Activated T-cell treated with anti-CD3 and anti-CD28 coated beads, Interleukin-2, amount 50 U/mL, for 24 hours (primary cell): Measurements from ENCODE around the gene RAD51B.
"Not testable (repeated sequence)": the region's sequence is repeated elsewhere in the genome, so short reads cannot be mapped to it uniquely, and the experiment has no call there.

Source experiments
- DNase-seq: peaks from one replicate; pipeline ENCODE4 v3.0.0-alpha.2; 2020
- H3K27ac Mint-ChIP-seq: 2 replicates; pipeline ENCODE4 v1.8.0; 2020; ENCODE audit warnings: mild to moderate bottlenecking, mixed read lengths
- H3K27me3 Mint-ChIP-seq: 2 replicates; pipeline ENCODE4 v1.8.0; 2020; ENCODE audit warnings: mixed read lengths
- H3K36me3 Mint-ChIP-seq: 2 replicates; pipeline ENCODE4 v1.8.0; 2020; ENCODE audit warnings: low read depth, mixed read lengths
- H3K4me1 Mint-ChIP-seq: 2 replicates; pipeline ENCODE4 v1.8.0; 2020; ENCODE audit warnings: low read depth, mixed read lengths
- H3K4me3 Mint-ChIP-seq: 2 replicates; pipeline ENCODE4 v1.8.0; 2020; ENCODE audit warnings: mild to moderate bottlenecking, moderate library complexity, mixed read lengths
- H3K9me3 Mint-ChIP-seq: 2 replicates; pipeline ENCODE4 v1.8.0; 2020; ENCODE audit warnings: mixed read lengths

The RAD51B gene

GRCh38 chr14:68041876-68042354, 222.3 kb downstream of the RAD51B start:
- no peaks in the 10 kb centered on the region for H3K9me3 Mint-ChIP-seq
- no peak overlapping the region for H3K27ac Mint-ChIP-seq
- no peaks in the 10 kb centered on the region for H3K27me3 Mint-ChIP-seq
- H3K4me1 Mint-ChIP-seq, result peaks cover 4% of the 10 kb centered on the region
- H3K4me3 Mint-ChIP-seq, result no peak overlapping the region
- DNase-seq, result no peak
- H3K36me3 Mint-ChIP-seq, result no peaks in the 10 kb centered on the region

GRCh38 chr14:68042586-68043210, 223.1 kb downstream of the RAD51B start:
- Mint-ChIP-seq H3K27me3 (no peaks in the 10 kb centered on the region), H3K36me3 (no peaks in the 10 kb centered on the region), H3K4me3 (no peak overlapping the region), H3K4me1 (peaks cover 4% of the 10 kb centered on the region), H3K9me3 (no peaks in the 10 kb centered on the region), H3K27ac (no peak overlapping the region)
- no peak for DNase-seq

- no peak for DNase-seq
- peaks cover 4% of the 10 kb centered on the region for H3K4me1 Mint-ChIP-seq
- no peak overlapping the region for H3K27ac Mint-ChIP-seq
- no peak overlapping the region for H3K4me3 Mint-ChIP-seq
- H3K27me3 Mint-ChIP-seq, result no peaks in the 10 kb centered on the region
- no peaks in the 10 kb centered on the region for H3K9me3 Mint-ChIP-seq
- H3K36me3 Mint-ChIP-seq, result peaks cover 2% of the 10 kb centered on the region
Observed at GRCh38 chr14:68043752-68044151, 224.2 kb downstream of the RAD51B start.

- no peak overlapping the region for H3K4me3 Mint-ChIP-seq
- H3K9me3 Mint-ChIP-seq, result no peaks in the 10 kb centered on the region
- peaks cover 5% of the 10 kb centered on the region for H3K36me3 Mint-ChIP-seq
- no peaks in the 10 kb centered on the region for H3K4me1 Mint-ChIP-seq
- DNase-seq, result no peak
- H3K27ac Mint-ChIP-seq, result no peak overlapping the region
- H3K27me3 Mint-ChIP-seq, result no peaks in the 10 kb centered on the region
Observed at GRCh38 chr14:68047906-68048305, 228.3 kb downstream of the RAD51B start.

GRCh38 chr14:68048815-68049214, 229.2 kb downstream of the RAD51B start:
- not testable (repeated sequence) for H3K36me3 Mint-ChIP-seq, H3K27ac Mint-ChIP-seq, H3K4me1 Mint-ChIP-seq, DNase-seq, H3K27me3 Mint-ChIP-seq, H3K4me3 Mint-ChIP-seq, H3K9me3 Mint-ChIP-seq

GRCh38 chr14:68050177-68050576, 230.6 kb downstream of the RAD51B start:
- H3K36me3 Mint-ChIP-seq, result peaks cover 5% of the 10 kb centered on the region
- DNase-seq, result no peak
- H3K4me1 Mint-ChIP-seq, result no peaks in the 10 kb centered on the region
- H3K27me3 Mint-ChIP-seq, result no peaks in the 10 kb centered on the region
- no peak overlapping the region for H3K27ac Mint-ChIP-seq
- no peak overlapping the region for H3K4me3 Mint-ChIP-seq
- H3K9me3 Mint-ChIP-seq, result no peaks in the 10 kb centered on the region

- no peaks in the 10 kb centered on the region for H3K27me3 Mint-ChIP-seq
- no peak overlapping the region for H3K4me3 Mint-ChIP-seq
- no peak overlapping the region for H3K27ac Mint-ChIP-seq
- peaks cover 5% of the 10 kb centered on the region for H3K36me3 Mint-ChIP-seq
- H3K4me1 Mint-ChIP-seq, result no peaks in the 10 kb centered on the region
- DNase-seq, result no peak
- H3K9me3 Mint-ChIP-seq, result no peaks in the 10 kb centered on the region
Observed at GRCh38 chr14:68051146-68051545, 231.6 kb downstream of the RAD51B start.

- DNase-seq, result no peak
- no peaks in the 10 kb centered on the region for H3K27me3 Mint-ChIP-seq
- peaks cover 19% of the 10 kb centered on the region for H3K36me3 Mint-ChIP-seq
- peaks cover 14% of the 10 kb centered on the region for H3K9me3 Mint-ChIP-seq
- H3K4me3 Mint-ChIP-seq, result no peak overlapping the region
- no peaks in the 10 kb centered on the region for H3K4me1 Mint-ChIP-seq
- H3K27ac Mint-ChIP-seq, result no peak overlapping the region
Observed at GRCh38 chr14:68060198-68060597, 240.6 kb downstream of the RAD51B start.

GRCh38 chr14:68062651-68063050, 243.1 kb downstream of the RAD51B start:
- Mint-ChIP-seq H3K27ac (no peak overlapping the region), H3K4me3 (no peak overlapping the region), H3K36me3 (peaks cover 19% of the 10 kb centered on the region), H3K9me3 (peaks cover 14% of the 10 kb centered on the region), H3K27me3 (no peaks in the 10 kb centered on the region), H3K4me1 (no peaks in the 10 kb centered on the region)
- DNase-seq, result no peak

GRCh38 chr14:68065322-68065721, 245.7 kb downstream of the RAD51B start:
- H3K9me3 Mint-ChIP-seq, result peaks cover 26% of the 10 kb centered on the region
- no peaks in the 10 kb centered on the region for H3K4me1 Mint-ChIP-seq
- DNase-seq, result no peak
- no peak overlapping the region for H3K4me3 Mint-ChIP-seq
- H3K27me3 Mint-ChIP-seq, result no peaks in the 10 kb centered on the region
- H3K36me3 Mint-ChIP-seq, result peaks cover 31% of the 10 kb centered on the region
- no peak overlapping the region for H3K27ac Mint-ChIP-seq

GRCh38 chr14:68074765-68075381, 255.3 kb downstream of the RAD51B start:
- no peak overlapping the region for H3K4me3 Mint-ChIP-seq
- no peak for DNase-seq
- peaks cover 20% of the 10 kb centered on the region for H3K36me3 Mint-ChIP-seq
- no peaks in the 10 kb centered on the region for H3K27me3 Mint-ChIP-seq
- peaks cover 30% of the 10 kb centered on the region for H3K9me3 Mint-ChIP-seq
- H3K4me1 Mint-ChIP-seq, result no peaks in the 10 kb centered on the region
- no peak overlapping the region for H3K27ac Mint-ChIP-seq

GRCh38 chr14:68075382-68076029, 255.9 kb downstream of the RAD51B start:
- Mint-ChIP-seq H3K9me3 (peaks cover 24% of the 10 kb centered on the region), H3K27ac (no peak overlapping the region), H3K4me1 (no peaks in the 10 kb centered on the region), H3K4me3 (no peak overlapping the region), H3K27me3 (no peaks in the 10 kb centered on the region), H3K36me3 (peaks cover 16% of the 10 kb centered on the region)
- no peak for DNase-seq

GRCh38 chr14:68076451-68076850, 256.9 kb downstream of the RAD51B start:
- Mint-ChIP-seq H3K27me3 (no peaks in the 10 kb centered on the region), H3K27ac (no peak overlapping the region), H3K4me3 (no peak overlapping the region), H3K4me1 (peaks cover 2% of the 10 kb centered on the region), H3K9me3 (peaks cover 18% of the 10 kb centered on the region), H3K36me3 (peaks cover 14% of the 10 kb centered on the region)
- DNase-seq, result no peak

- Mint-ChIP-seq H3K27ac (no peak overlapping the region), H3K27me3 (no peaks in the 10 kb centered on the region), H3K4me1 (peaks cover 2% of the 10 kb centered on the region), H3K36me3 (no peaks in the 10 kb centered on the region), H3K9me3 (no peaks in the 10 kb centered on the region), H3K4me3 (no peak overlapping the region)
- no peak for DNase-seq
Observed at GRCh38 chr14:68079941-68080697, 260.5 kb downstream of the RAD51B start.
